ENCODE data around the gene ITGAV.

ITGAV gene

GRCh38 chr2:186575856-186576255 lies 14.0 kb upstream of the ITGAV start:
- no peak for DNase-seq

- DNase-seq, result no peak
Measured at GRCh38 chr2:186576614-186577013, 13.2 kb upstream of the ITGAV start.

DNA sequence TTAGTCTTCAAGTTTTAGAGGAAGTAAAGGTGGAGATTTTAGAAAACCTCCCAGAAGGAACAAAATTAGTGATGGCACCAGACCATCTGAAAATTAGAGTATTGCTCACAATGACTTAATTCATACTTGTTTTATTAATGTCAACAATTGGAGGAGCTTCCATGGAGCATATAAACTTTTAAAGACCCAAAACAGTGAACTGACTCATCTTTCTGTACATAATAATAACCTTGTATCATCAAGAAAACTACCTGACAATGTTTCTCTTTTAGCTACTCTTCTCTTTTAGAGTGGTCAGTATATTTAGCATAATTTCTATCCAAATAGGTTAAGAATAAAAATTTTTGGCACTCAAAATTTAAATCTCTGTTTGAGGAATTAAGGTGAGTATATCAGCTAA lies 7.2 kb upstream of the ITGAV start:
- DNase-seq, result no peak

DNA sequence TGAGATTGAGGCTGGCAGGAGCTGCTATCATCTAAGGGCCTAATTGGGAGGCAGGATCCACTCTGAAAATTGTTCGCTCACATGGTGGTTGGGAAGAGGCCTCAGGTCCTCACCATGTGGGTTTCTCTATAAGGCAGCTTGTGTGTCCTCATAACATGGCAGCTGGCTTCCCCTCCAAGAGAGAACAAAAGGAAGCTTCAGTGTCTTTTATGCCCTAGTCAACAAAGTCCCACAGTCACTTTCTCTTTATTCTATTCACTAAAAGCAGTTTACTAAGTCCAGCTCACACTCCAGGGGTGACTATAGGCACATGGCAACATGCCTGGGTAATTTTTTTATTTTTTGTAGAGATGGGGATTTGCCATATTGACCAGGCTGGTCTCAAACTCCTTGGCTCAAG lies 5.8 kb upstream of the ITGAV start:
- no peak for DNase-seq

DNA sequence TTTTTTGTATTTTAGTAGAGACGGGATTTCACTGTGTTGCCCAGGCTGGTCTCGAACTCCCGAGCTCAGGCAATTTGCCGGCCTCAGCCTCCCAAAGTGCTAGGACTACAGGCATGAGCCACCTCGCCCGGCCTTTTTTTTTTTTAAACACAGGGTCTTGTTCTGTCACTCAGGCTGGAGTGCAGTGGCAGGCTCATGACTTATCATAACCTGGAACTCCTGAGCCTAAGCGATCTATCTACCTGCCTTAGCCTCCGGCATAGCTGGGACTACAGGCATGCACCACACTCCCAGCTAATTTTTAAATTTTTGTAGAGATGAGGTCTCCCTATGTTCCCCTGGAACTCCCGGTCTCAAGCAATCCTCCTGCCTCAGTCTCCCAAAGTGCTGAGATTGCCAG lies 1.4 kb upstream of the ITGAV start:
- DNase-seq, result no peak

DNA sequence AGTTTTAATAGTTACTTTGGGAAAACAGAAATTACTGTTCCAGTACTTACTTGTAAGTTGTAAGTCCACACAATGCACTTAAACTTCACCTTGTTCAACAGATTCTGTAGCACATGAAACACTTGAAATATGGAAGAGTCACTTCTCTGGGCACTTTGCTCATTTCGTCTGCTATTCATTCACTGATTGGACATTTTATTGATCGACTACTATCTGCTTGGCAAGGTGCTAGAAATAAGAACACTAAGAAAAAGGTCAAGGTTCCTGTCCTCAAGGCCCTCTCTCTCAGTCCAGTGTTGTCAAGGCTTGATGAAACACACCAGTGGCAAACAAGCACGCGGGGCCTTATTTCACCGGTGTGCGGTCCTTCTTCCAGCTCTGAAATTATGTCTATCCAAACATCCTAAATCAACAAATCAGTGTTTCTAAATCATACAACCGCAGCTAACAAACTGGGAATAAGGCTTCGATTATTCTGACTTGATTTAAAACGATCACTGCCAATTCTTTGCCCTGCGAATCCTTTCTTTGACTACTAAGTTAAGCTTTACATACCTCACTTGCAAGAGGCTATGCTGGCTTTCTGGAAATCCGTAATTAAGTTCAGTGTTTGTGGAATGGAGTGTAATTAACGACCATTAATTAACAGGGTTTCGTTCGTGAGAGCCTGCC lies 780 bp upstream of the ITGAV start:
- DNase-seq, result no peak

GRCh38 chr2:186590350-186590758 lies 498 bp downstream of the ITGAV start:
- DNase-seq, result peak in 1 of 2 experiments; percentile 47

GRCh38 chr2:186590759-186591505 lies 1.1 kb downstream of the ITGAV start:
- DNase-seq, result peak; percentile 19 to 33

DNA sequence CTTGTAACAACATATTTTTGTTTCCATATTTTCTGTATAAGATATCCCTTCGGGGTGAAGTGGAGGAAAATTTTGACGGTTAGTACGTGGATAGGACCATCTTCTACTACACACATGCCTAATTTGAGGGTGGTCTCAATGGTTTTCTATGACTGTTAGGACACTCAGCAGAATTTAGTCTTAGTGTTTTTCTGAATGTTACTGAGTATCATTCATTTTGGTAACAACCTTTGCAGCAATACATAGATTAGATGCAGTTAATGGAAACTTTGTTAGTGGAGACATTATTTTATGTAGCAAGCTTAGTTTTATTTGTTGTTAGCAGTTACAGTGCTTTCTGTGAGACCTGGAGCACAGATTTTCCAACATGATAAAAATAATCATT lies 1.6 kb downstream of the ITGAV start:
- DNase-seq, result no peak

DNA sequence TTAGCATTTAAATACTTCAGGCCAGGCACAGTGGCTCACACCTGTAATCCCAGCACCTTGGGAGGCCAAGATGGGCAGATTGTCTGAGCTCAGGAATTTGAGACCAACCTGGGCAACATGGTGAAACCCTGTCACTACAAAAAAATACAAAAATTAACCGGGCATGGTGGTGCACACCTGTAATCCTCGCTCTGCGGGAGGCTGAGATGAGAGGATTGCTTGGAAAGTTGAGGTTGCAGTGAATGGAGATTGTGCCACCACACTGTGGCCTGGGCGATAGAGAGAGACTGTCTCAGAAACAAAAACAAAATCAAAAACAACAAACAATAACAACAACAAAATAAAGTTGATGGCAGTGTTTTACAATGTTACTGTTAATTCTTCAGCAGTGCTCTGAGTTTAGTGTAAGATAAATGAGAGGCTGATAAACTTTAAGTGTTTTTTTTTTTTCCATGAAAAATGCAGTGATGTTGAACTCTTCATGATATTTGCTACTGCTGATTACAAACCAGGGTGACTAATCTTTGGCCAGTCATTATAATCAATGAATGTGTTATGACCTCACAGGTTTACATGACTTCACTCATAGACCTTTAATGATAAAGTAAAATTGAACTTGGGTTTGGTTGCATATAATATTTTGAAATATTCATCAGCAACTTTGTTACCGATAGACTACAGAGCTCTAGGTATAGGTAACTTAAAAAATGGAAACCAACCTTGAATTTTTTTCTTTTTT lies 2.5 kb downstream of the ITGAV start:
- DNase-seq, result no peak

DNA sequence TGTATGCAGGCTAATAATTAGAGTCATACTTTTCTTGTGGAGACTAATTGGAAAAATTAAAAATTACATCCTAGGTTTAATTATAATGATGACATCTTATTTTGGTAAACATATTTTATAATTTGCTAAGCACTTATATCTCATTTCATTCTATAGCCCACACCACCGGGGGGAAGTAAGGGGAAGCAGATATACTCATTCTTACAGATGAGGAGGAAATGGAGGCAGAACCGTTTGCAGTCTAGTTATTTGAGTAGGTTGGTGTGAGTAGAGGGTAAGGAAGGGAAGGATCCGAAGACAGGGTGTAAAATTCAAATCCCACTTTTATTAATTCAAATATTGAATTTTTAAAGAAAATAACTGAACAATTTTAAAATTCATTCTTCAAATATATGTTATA lies 3.7 kb downstream of the ITGAV start:
- DNase-seq, result no peak

- peak in 1 of 2 experiments; percentile 5 for DNase-seq
Measured at GRCh38 chr2:186594001-186594722, 4.3 kb downstream of the ITGAV start.

- DNase-seq, result no peak
Measured at GRCh38 chr2:186595219-186595618, 5.4 kb downstream of the ITGAV start.

GRCh38 chr2:186599186-186599778 lies 9.4 kb downstream of the ITGAV start:
- no peak for DNase-seq

DNA sequence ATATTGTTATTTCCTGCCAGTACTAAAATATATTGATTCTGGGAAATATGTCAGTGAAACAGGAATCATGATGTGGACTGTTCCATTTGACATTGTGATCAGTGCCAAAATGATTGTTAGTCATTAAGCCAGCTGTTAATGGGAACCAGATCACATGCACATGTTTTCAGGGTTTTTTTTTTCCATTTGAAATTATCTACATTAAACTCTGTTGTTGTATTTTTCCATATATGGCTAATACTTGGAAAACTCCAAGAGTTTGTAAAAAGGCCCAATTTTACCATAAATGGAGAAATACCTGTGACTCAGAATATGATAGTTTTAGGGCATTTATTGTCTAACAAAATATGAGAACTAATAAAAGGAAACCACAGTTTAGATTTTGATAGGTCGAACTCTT lies 13.4 kb downstream of the ITGAV start:
- DNase-seq, result no peak

DNA sequence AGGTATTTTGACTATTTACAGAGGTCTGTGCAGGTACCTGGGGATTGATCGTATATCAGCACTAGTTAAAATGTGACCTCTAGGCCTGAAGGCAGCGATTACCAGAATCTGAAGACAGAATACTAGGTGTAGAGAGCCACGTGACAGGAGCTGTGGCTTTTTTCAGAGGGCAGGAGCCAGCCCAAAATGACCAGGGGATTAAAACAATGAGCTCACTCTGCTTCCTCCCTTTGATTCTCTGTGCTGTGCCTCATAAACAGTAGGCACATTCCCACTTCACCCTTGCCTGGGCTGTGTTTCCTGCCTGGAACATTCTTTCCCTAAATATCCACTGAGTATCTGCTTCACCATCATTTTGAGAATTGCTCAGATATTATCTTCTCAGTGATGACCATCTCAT lies 15.2 kb downstream of the ITGAV start:
- no peak for DNase-seq

GRCh38 chr2:186607660-186608324 lies 17.9 kb downstream of the ITGAV start:
- DNase-seq, result no peak

DNA sequence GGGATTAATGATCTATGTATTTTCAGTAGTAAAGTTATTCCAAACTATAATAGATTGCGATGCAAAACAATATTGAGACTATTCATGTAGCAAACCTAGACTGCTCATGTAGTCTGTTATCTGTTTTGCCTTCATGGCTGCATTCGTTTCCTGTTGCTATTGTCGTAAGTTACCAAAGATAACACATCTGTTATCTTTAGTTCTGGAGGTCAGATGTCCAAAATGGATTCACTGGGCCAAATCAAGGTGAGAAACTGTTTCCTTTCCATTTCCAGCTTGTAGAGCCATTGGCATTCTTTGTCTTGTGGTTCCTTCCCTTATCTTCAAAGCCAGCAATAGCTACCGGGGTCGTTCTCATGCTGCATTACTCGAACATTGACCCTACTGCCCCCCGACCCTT lies 20.9 kb downstream of the ITGAV start:
- no peak for DNase-seq

DNA sequence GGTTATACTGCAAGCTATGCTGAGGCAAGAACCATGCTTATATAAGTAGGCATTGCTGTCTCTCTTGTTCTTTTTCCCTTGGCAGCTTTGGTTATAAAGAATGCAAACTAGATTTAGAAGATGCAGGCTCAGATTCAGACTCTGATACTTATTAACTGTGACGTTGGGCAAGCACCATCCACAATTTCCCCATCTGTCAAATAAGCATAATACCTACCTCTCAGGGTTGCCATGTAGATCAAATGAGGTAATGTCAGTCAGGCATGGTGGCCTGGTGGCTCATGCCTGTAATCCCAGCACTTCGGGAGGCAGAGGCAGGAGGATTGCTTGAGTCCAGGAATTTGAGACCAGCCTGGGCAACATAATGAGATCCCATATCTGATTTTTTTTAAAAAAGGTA lies 21.7 kb downstream of the ITGAV start:
- no peak for DNase-seq

GRCh38 chr2:186612026-186612425 lies 22.2 kb downstream of the ITGAV start:
- no peak for DNase-seq

DNA sequence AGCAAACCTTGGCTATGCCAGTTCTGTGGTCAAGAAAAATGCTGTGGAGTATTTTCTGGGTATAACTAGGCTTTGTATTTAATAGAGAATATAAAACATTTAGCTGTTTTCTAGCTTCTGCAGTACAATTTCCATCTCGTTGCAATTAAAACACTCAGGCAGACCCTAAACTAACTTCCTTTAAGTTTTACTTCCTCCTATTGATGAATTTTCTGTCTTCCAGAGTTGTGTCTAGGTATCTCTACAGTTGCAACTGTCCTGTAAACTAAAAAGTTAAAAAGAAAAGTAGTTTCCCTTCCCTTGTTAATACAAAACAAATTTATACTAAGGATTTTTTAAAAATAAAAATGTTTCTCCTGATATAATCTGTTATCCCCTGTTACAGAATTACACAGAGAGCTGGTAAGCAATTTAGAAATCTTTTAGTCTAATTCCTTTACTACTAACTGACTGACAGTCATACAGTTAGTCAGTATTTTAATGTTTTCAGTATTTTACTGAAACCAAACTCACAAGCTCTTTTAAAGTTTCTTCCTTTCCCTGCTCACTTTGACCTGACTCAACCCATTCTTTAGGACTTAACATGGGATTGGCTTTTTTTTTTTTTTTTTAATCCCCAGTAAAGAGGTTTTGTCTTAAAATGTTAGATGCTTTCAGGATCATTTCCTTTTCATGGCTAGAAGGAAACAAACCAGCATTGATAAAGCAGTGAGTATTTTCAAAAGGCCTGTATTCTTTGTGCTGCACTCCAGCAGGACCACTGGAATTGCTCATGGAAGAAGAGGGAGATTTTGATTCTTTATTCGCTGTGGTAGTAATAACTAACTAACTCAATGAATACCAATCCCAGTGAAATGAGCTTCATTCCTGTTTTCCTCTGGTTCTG lies 22.9 kb downstream of the ITGAV start:
- no peak for DNase-seq

All from NCI-H524 (cell line).